ENCODE data around the gene NFAT5. TPM values are rescaled to one million over a fixed set of nuclear protein-coding genes. Genes with fewer than 3 reads are reported as not detected.
A peak's percentile ranks its signal among the peaks of the same experiment; 100 is the strongest.

NFAT5 gene
- total RNA-seq, 4 donors from 2014 or later: 37.4 to 109 (median 61.7) TPM

DNA sequence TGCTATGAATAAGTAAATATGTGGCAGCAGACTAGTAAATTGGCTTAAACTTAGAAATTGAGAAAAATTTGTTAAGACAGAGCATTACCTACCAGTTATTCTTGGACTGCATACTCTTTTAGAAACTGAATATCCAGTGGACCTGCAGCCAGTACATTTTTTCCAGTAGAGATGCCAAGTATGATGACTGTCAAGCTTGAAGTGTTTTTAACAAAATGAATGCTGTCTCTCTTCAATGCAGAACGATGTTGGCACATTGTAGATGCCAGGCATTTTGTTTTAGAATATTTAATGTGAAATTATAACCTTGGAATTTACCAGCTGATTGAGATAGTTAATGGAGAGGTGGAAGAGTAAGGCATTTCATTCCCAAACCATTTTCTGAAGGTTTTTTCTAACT is 52.5 kb downstream of the NFAT5 start:
- DNase-seq: no peak
- Histone ChIP-seq H3K27ac (peak overlapping the region in 1 of 2 donors; percentile 22), H3K4me1 (no peaks in the 10 kb centered on the region), H3K36me3 (no peaks in the 10 kb centered on the region), H3K4me3 (no peak overlapping the region), H3K27me3 (no peaks in the 10 kb centered on the region), H3K9me3 (no peaks in the 10 kb centered on the region)
- intact Hi-C loops (cut with DNase I; ENCODE audit: low total_unique reads): no loop called here
- TF ChIP-seq POLR2A (IDR thresholded peaks at IDR 0.05): no peak
- TF ChIP-seq, protein P1, sequence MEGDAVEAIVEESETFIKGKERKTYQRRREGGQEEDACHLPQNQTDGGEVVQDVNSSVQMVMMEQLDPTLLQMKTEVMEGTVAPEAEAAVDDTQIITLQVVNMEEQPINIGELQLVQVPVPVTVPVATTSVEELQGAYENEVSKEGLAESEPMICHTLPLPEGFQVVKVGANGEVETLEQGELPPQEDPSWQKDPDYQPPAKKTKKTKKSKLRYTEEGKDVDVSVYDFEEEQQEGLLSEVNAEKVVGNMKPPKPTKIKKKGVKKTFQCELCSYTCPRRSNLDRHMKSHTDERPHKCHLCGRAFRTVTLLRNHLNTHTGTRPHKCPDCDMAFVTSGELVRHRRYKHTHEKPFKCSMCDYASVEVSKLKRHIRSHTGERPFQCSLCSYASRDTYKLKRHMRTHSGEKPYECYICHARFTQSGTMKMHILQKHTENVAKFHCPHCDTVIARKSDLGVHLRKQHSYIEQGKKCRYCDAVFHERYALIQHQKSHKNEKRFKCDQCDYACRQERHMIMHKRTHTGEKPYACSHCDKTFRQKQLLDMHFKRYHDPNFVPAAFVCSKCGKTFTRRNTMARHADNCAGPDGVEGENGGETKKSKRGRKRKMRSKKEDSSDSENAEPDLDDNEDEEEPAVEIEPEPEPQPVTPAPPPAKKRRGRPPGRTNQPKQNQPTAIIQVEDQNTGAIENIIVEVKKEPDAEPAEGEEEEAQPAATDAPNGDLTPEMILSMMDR (IDR thresholded peaks at IDR 0.05): no peak

DNA sequence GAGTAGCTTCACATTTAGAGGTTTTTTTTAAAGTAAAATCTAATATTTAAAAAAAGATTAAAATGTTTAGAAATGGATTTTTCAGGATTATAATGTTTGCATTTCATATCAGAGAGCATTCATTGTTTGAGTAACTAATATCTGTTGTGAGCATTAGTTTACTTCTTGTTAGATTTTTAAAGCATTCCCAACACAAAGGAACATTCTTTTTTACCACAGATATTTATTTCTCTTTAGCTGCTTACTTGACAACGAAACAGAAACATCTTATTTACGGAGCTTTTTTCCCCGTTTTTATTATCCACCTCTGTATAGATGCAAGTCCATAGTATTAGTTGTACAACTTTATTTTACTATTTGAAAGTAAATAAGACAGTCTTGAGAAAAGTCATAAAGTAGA is 53.0 kb downstream of the NFAT5 start:
- H3K36me3 ChIP-seq: no peaks in the 10 kb centered on the region
- no peaks in the 10 kb centered on the region for H3K4me1 ChIP-seq
- peak overlapping the region in 1 of 2 donors; percentile 22 for H3K27ac ChIP-seq
- DNase-seq: no peak
- no peak for TF ChIP-seq POLR2A (IDR thresholded peaks at IDR 0.05)
- TF ChIP-seq, protein P1 (IDR thresholded peaks at IDR 0.05): no peak
- H3K4me3 ChIP-seq: no peak overlapping the region
- H3K27me3 ChIP-seq: no peaks in the 10 kb centered on the region
- intact Hi-C loops (cut with DNase I; ENCODE audit: low total_unique reads): no loop called here
- no peaks in the 10 kb centered on the region for H3K9me3 ChIP-seq

DNA sequence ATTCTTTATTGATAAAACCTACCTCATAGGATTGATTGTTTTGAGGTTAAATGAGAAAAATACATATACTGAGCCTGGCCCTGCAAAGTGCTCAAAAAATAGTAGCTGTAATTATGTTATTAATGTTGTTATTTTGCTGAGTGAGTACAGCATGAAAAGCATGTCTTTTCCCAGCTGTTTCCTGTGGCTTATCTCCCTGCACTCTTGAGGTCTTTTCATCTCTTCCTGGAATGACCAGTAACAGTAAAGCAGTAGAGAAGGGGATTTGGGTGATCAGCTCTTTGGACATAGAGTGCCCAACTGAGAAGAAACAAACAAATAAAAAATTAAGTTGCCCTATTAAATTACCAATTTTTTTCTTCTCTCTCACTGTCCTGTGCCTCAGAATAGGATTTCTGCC is 53.7 kb downstream of the NFAT5 start:
- peak overlapping the region in 1 of 2 donors; percentile 22 for H3K27ac ChIP-seq
- no peak for DNase-seq
- no peak overlapping the region for H3K4me3 ChIP-seq
- no peaks in the 10 kb centered on the region for H3K36me3 ChIP-seq
- no peaks in the 10 kb centered on the region for H3K4me1 ChIP-seq
- TF ChIP-seq POLR2A (IDR thresholded peaks at IDR 0.05): no peak
- intact Hi-C loops (cut with DNase I; ENCODE audit: low total_unique reads): no loop called here
- no peaks in the 10 kb centered on the region for H3K9me3 ChIP-seq
- no peaks in the 10 kb centered on the region for H3K27me3 ChIP-seq

DNA sequence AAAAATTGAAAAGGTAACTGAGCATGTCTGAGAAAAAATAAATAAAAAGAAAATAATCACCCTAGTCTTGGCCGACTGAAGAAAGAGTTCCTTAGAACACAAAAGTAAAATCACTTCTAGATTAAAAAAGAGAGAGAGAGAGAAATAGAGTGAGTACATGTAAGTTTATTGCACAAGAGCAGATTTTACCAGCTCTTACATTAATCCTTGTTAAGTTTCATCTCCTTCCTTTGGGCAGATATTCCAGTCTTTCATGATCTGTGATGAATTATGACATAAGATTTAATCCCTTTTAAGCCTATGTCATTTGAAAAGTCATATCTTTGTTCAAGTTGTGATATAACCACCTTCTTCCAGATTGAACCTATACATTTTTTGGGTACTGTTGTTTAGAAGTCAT is 54.8 kb downstream of the NFAT5 start:
- H3K36me3 ChIP-seq: no peaks in the 10 kb centered on the region
- no peak overlapping the region for H3K27ac ChIP-seq
- H3K4me1 ChIP-seq: no peaks in the 10 kb centered on the region
- no peak for DNase-seq
- H3K27me3 ChIP-seq: no peaks in the 10 kb centered on the region
- H3K9me3 ChIP-seq: no peaks in the 10 kb centered on the region
- H3K4me3 ChIP-seq: no peak overlapping the region
- intact Hi-C loops (cut with DNase I; ENCODE audit: low total_unique reads): no loop called here
- TF ChIP-seq, protein P1 (IDR thresholded peaks at IDR 0.05): no peak
- no peak for TF ChIP-seq POLR2A (IDR thresholded peaks at IDR 0.05)

DNA sequence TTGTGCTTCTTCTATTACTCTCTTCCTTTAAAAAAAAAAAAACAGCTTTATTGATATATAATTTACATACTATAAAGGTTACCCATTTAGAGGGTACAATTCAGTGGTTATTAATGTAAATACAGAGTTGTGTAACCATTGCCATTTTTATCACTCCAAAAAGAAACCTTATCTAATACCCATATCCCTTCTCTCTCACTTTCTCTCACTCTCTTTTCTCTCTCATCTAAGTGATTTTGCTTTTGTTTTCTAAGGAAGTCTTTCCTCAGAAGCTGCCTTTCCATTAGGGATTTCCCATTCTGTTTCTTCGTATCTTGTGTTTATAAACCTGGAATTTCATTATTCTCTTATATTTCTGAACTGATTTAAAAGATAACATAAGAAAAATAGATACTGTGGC is 55.5 kb downstream of the NFAT5 start:
- no peaks in the 10 kb centered on the region for H3K9me3 ChIP-seq
- no peak overlapping the region for H3K27ac ChIP-seq
- H3K27me3 ChIP-seq: no peaks in the 10 kb centered on the region
- H3K4me3 ChIP-seq: no peak overlapping the region
- no peak for DNase-seq
- intact Hi-C loops (cut with DNase I; ENCODE audit: low total_unique reads): no loop called here
- TF ChIP-seq, protein P1 (IDR thresholded peaks at IDR 0.05): no peak
- TF ChIP-seq POLR2A (IDR thresholded peaks at IDR 0.05): no peak
- H3K36me3 ChIP-seq: no peaks in the 10 kb centered on the region
- no peaks in the 10 kb centered on the region for H3K4me1 ChIP-seq

DNA sequence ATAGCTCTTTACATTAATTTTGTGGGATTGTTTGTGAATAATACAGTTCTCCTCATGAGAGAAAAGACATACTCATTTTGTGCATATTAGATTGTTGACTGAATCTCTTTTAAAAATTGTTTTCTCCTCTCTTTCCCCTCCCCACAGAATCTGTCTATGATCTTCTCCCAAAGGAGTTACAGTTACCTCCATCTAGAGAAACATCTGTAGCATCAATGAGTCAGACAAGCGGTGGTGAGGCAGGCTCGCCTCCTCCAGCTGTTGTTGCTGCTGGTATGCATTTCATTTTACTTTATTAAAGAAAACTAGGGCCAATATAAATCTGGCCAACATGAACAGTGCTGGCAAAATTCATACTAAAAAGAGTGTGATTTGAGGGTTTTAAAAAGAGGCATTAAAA is 60.5 kb downstream of the NFAT5 start:
- DNase-seq: no peak
- intact Hi-C loops (cut with DNase I; ENCODE audit: low total_unique reads): no loop called here

More for the DNA sequence above, 60.5 kb downstream of the NFAT5 start:
- no peaks in the 10 kb centered on the region for H3K27me3 ChIP-seq
- no peaks in the 10 kb centered on the region for H3K36me3 ChIP-seq
- TF ChIP-seq POLR2A (IDR thresholded peaks at IDR 0.05): no peak
- TF ChIP-seq, protein P1 (IDR thresholded peaks at IDR 0.05): no peak
- H3K4me3 ChIP-seq: no peak overlapping the region
- no peak overlapping the region for H3K27ac ChIP-seq
- no peaks in the 10 kb centered on the region for H3K9me3 ChIP-seq
- H3K4me1 ChIP-seq: no peaks in the 10 kb centered on the region
